Karpas-422 (cell line): ENCODE measurements around the gene KIF21B. TPM values are rescaled to one million over a fixed set of nuclear protein-coding genes. Genes with fewer than 3 reads are reported as not detected.

Experiments used
- DNase-seq: peaks from one replicate; pipeline ENCODE4 v3.0.0-alpha.2; 2015
- H2AFZ ChIP-seq: fragments of 200-600 bp; sonication (generic); 2 replicates; pipeline ENCODE4 v1.6.1; 2014; ENCODE audit warnings: antibody characterized with exemption, low read length, mixed read lengths
- H3K27ac ChIP-seq: fragments of 200-600 bp; sonication (generic); 2 replicates; pipeline ENCODE4 v1.5.1; 2014; ENCODE audit warnings: mild to moderate bottlenecking, low read length, moderate library complexity
- H3K27me3 ChIP-seq: fragments of 200-600 bp; sonication (generic); 2 replicates; pipeline ENCODE4 v1.6.1; 2014; ENCODE audit warnings: low read length, mixed read lengths
- H3K36me3 ChIP-seq: fragments of 200-600 bp; sonication (generic); 2 replicates; pipeline ENCODE4 v1.6.1; 2014; ENCODE audit warnings: low read length, mixed read lengths; ENCODE audit not compliant: insufficient read depth
- H3K4me1 ChIP-seq: fragments of 200-600 bp; sonication (generic); 2 replicates; pipeline ENCODE4 v1.6.1; 2014; ENCODE audit warnings: mild to moderate bottlenecking, low read length, mixed read lengths
- H3K4me2 ChIP-seq: fragments of 200-600 bp; sonication (generic); 2 replicates; pipeline ENCODE4 v1.6.1; 2014; ENCODE audit warnings: low read length, low read depth, mild to moderate bottlenecking; ENCODE audit not compliant: poor library complexity, severe bottlenecking
- H3K4me3 ChIP-seq: fragments of 200-600 bp; sonication (generic); 2 replicates; pipeline ENCODE4 v1.5.1; 2014; ENCODE audit warnings: mild to moderate bottlenecking, antibody characterized with exemption, low read length, mixed read lengths
- H3K79me2 ChIP-seq: fragments of 200-600 bp; sonication (generic); 2 replicates; pipeline ENCODE4 v1.6.1; 2014; ENCODE audit warnings: mild to moderate bottlenecking, low read length, mixed read lengths
- H3K9ac ChIP-seq: fragments of 200-600 bp; sonication (generic); 2 replicates; pipeline ENCODE4 v1.6.0; 2014; ENCODE audit warnings: low read length
- H3K9me2 ChIP-seq: fragments of 200-600 bp; sonication (generic), shearing (Covaris generic); replicated peaks from 2 replicates; pipeline ENCODE4 v1.6.0; 2014; ENCODE audit warnings: mild to moderate bottlenecking, low read length, moderate library complexity; ENCODE audit not compliant: insufficient read depth
- H3K9me3 ChIP-seq: fragments of 300-700, 200-600 bp; sonication (generic); 2 replicates; pipeline ENCODE4 v1.6.1; 2014; ENCODE audit warnings: low read length, mixed read lengths
- H4K20me1 ChIP-seq: fragments of 200-600 bp; sonication (generic); 2 replicates; pipeline ENCODE4 v1.6.1; 2014; ENCODE audit warnings: mild to moderate bottlenecking, antibody characterized with exemption, low read length, low read depth; ENCODE audit not compliant: insufficient read depth
- total RNA-seq: library from RNA; depleted of rRNA; stranded (reverse); fragments of >200 nt; shearing (Covaris generic); gene quantifications from 2 replicates; pipeline ENCODE4 v1.2.3, GENCODE V29; 2014; ENCODE audit warnings: low replicate concordance

Gene KIF21B
- total RNA-seq, 1 experiment from 2014 or later: 0.22 TPM

GRCh38 chr1:200991097-200991614, 32.4 kb downstream of the KIF21B start:
- H3K27ac ChIP-seq: no peak overlapping the region
- H2AFZ ChIP-seq: no peak overlapping the region
- H3K9me2 ChIP-seq: no peaks in the 10 kb centered on the region
- H3K4me1 ChIP-seq: no peaks in the 10 kb centered on the region
- H4K20me1 ChIP-seq: no peaks in the 10 kb centered on the region
- no peak overlapping the region for H3K9ac ChIP-seq
- no peaks in the 10 kb centered on the region for H3K79me2 ChIP-seq
- H3K4me3 ChIP-seq: no peak overlapping the region
- H3K9me3 ChIP-seq: no peaks in the 10 kb centered on the region
- H3K27me3 ChIP-seq: no peaks in the 10 kb centered on the region
- H3K36me3 ChIP-seq: no peaks in the 10 kb centered on the region
- H3K4me2 ChIP-seq: no peak overlapping the region
- DNase-seq: no peak

GRCh38 chr1:200990114-200990513, 33.4 kb downstream of the KIF21B start:
- DNase-seq: no peak
- H2AFZ ChIP-seq: no peak overlapping the region
- H3K9me2 ChIP-seq: no peaks in the 10 kb centered on the region
- H3K4me3 ChIP-seq: no peak overlapping the region
- no peak overlapping the region for H3K9ac ChIP-seq
- H3K9me3 ChIP-seq: no peaks in the 10 kb centered on the region
- H3K79me2 ChIP-seq: no peaks in the 10 kb centered on the region
- H3K4me2 ChIP-seq: no peak overlapping the region
- no peak overlapping the region for H3K27ac ChIP-seq
- H3K4me1 ChIP-seq: no peaks in the 10 kb centered on the region
- H3K27me3 ChIP-seq: no peaks in the 10 kb centered on the region
- H4K20me1 ChIP-seq: no peaks in the 10 kb centered on the region
- no peaks in the 10 kb centered on the region for H3K36me3 ChIP-seq

DNA sequence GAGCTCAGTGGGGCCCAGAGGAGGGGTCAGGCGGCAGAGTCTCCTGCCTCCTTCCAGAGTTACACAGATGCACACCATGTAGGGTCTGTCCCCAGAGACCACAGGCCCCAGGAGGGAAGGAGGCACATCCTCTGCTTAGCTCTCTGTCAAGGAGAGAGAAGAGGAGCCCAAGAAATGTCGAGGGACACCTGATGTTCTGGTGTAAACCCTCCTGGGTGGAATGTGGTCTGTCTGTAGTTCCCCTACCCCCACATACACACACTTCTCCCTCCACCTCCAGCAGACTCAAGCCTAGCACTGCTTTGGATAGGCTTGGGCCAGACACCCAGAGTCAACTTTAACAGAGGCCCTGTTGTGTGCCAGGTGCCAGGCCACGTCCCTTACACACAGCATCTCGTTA, 34.2 kb downstream of the KIF21B start:
- H3K36me3 ChIP-seq: no peaks in the 10 kb centered on the region
- H3K27ac ChIP-seq: no peak overlapping the region
- H3K9me2 ChIP-seq: no peaks in the 10 kb centered on the region
- H3K4me3 ChIP-seq: no peak overlapping the region
- H3K9me3 ChIP-seq: no peaks in the 10 kb centered on the region
- H4K20me1 ChIP-seq: no peaks in the 10 kb centered on the region
- H3K4me1 ChIP-seq: no peaks in the 10 kb centered on the region
- no peak for DNase-seq
- H3K79me2 ChIP-seq: no peaks in the 10 kb centered on the region
- H2AFZ ChIP-seq: no peak overlapping the region
- no peaks in the 10 kb centered on the region for H3K27me3 ChIP-seq
- H3K9ac ChIP-seq: no peak overlapping the region
- no peak overlapping the region for H3K4me2 ChIP-seq

- no peaks in the 10 kb centered on the region for H3K27me3 ChIP-seq
- no peak overlapping the region for H3K4me3 ChIP-seq
- no peaks in the 10 kb centered on the region for H3K4me1 ChIP-seq
- no peak overlapping the region for H3K27ac ChIP-seq
- no peaks in the 10 kb centered on the region for H3K9me2 ChIP-seq
- DNase-seq: no peak
- H3K9me3 ChIP-seq: no peaks in the 10 kb centered on the region
- H3K36me3 ChIP-seq: no peaks in the 10 kb centered on the region
- H3K9ac ChIP-seq: no peak overlapping the region
- H4K20me1 ChIP-seq: no peaks in the 10 kb centered on the region
- H3K79me2 ChIP-seq: no peaks in the 10 kb centered on the region
- no peak overlapping the region for H3K4me2 ChIP-seq
- H2AFZ ChIP-seq: no peak overlapping the region
Measured at GRCh38 chr1:200988693-200989092, 34.8 kb downstream of the KIF21B start.

GRCh38 chr1:200985481-200985880, 38.0 kb downstream of the KIF21B start:
- no peaks in the 10 kb centered on the region for H3K36me3 ChIP-seq
- H3K9me3 ChIP-seq: no peaks in the 10 kb centered on the region

DNA sequence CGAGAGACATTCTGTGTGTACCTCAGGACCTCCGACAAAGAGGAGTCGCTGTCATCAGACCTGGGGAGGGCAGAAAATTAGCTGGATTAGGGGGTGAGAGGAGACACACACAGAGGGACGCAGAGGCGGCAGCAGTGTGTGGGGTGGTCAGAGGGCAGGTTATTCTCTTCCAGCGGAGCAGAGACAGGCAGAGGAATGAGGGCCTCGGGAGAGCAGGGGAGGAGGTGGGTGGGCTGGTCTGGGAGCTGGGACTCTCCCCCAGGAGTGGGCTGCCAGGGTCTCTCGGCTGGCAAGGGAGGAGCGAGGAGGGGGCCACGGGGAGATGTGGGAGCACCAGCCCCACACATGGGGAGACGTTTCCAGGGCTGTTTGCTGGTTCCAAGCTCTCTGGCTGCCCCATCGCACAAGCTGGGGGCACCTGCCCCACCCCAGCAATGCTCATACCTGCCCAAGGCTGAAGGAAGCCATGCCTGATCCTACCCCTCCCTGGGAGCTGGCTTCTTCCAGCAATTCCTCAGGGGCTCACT, 40.4 kb downstream of the KIF21B start:
- H3K9me2 ChIP-seq: no peaks in the 10 kb centered on the region
- no peaks in the 10 kb centered on the region for H3K27me3 ChIP-seq
- H2AFZ ChIP-seq: no peak overlapping the region
- DNase-seq: no peak
- no peaks in the 10 kb centered on the region for H3K9me3 ChIP-seq
- H4K20me1 ChIP-seq: 0 out of 2 replicates have a peak, but pooled peaks cover 4% of the 10 kb centered on the region
- H3K79me2 ChIP-seq: no peaks in the 10 kb centered on the region
- H3K9ac ChIP-seq: no peak overlapping the region
- H3K4me2 ChIP-seq: no peak overlapping the region
- no peak overlapping the region for H3K27ac ChIP-seq
- no peaks in the 10 kb centered on the region for H3K36me3 ChIP-seq
- H3K4me1 ChIP-seq: no peaks in the 10 kb centered on the region
- H3K4me3 ChIP-seq: no peak overlapping the region

More at GRCh38 chr1:200985481-200985880, 38.0 kb downstream of the KIF21B start:
- Histone ChIP-seq H3K4me2 (no peak overlapping the region), H3K9me2 (no peaks in the 10 kb centered on the region), H3K4me3 (no peak overlapping the region), H3K27me3 (no peaks in the 10 kb centered on the region), H3K79me2 (no peaks in the 10 kb centered on the region), H3K4me1 (no peaks in the 10 kb centered on the region), H4K20me1 (0 out of 2 replicates have a peak, but pooled peaks cover 2% of the 10 kb centered on the region), H3K9ac (no peak overlapping the region), H2AFZ (no peak overlapping the region), H3K27ac (no peak overlapping the region)
- DNase-seq: no peak

DNA sequence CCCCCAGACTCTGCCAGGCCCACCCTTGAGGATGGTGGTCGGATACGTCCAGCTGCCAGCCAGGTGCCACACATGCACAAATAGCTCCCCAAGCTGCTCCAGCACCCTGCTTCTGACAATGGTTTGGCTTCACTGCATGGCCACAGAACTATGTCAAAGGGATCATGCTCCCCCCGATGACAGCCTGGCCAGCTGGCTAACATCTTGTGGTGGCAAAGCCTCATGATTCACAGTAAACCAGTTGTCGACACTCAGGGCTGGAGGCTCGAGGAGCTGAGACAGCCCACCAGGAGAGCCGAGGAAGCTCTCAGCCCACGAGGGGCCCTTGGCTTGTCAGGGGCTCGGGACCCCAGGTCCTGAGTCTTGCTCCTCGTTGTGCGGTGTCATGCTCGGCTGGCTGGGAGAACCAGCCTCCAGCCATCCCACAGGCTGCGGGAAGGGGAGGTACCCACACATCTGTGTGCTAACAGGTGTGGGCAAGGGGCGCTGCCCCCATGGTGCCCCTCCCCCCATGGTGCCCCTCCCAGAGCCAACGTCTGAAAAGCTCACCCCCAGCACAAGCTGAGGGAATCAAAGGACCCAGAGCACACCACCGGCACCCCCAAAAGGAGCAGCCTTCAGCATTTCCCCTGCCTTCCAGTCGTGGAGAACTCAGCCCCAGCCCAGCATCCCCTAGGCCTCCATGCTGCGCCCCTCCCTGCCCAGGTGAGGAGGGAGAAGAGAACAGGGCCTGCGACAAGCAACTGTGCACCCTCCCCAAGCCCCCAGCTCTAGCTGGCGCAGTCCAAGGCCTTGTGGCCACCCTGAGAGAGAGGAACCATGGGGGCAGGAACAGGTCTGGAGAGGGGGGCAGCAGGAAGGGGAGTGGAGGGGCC, 41.2 kb downstream of the KIF21B start:
- H3K4me1 ChIP-seq: no peaks in the 10 kb centered on the region
- no peak for DNase-seq
- H3K9ac ChIP-seq: no peak overlapping the region
- no peaks in the 10 kb centered on the region for H3K9me3 ChIP-seq
- H3K4me2 ChIP-seq: no peak overlapping the region
- no peak overlapping the region for H3K4me3 ChIP-seq
- H3K36me3 ChIP-seq: no peaks in the 10 kb centered on the region
- H3K9me2 ChIP-seq: no peaks in the 10 kb centered on the region
- H4K20me1 ChIP-seq: 0 out of 2 replicates have a peak, but pooled peaks cover 4% of the 10 kb centered on the region
- H3K79me2 ChIP-seq: no peaks in the 10 kb centered on the region
- no peak overlapping the region for H2AFZ ChIP-seq
- no peaks in the 10 kb centered on the region for H3K27me3 ChIP-seq
- H3K27ac ChIP-seq: no peak overlapping the region

- Histone ChIP-seq H3K27me3 (no peaks in the 10 kb centered on the region), H3K4me1 (no peaks in the 10 kb centered on the region), H4K20me1 (0 out of 2 replicates have a peak, but pooled peaks cover 4% of the 10 kb centered on the region), H3K9me2 (no peaks in the 10 kb centered on the region), H3K4me3 (no peak overlapping the region), H3K36me3 (no peaks in the 10 kb centered on the region), H3K27ac (no peak overlapping the region), H3K4me2 (no peak overlapping the region), H3K9me3 (no peaks in the 10 kb centered on the region), H2AFZ (no peak overlapping the region), H3K9ac (no peak overlapping the region), H3K79me2 (no peaks in the 10 kb centered on the region)
- DNase-seq: no peak
Measured at GRCh38 chr1:200981278-200981677, 42.2 kb downstream of the KIF21B start.
